Stomach (tissue), 9 donors: Measurements from ENCODE around the gene TAS2R41. TPM values are rescaled to one million over a fixed set of nuclear protein-coding genes. Genes with fewer than 3 reads are reported as not detected.
"Not testable (repeated sequence)": the region's sequence is repeated elsewhere in the genome, so short reads cannot be mapped to it uniquely, and the experiment has no call there.

Source experiments
- DNase-seq, 2 donors: peaks; one replicate each; pipeline versions ENCODE4 v3.0.0 to v3.0.0-alpha.2; 2013 to 2019
- H3K27ac ChIP-seq, 5 donors: fragments of 200-600 bp in 4 of 5; sonication (generic) in 4 of 5; one replicate each; pipeline ENCODE4 v1.5.1; 2013 to 2019; ENCODE audit warnings: mild to moderate bottlenecking in 1 of 5, moderate library complexity in 1 of 5
- H3K27me3 ChIP-seq, 3 donors: fragments of 200-600 bp; sonication (generic); one replicate each; pipeline ENCODE4 v1.5.1; 2017 to 2019; ENCODE audit warnings: mixed run types in 1 of 3
- H3K36me3 ChIP-seq, 4 donors: fragments of 200-600 bp; sonication (generic); 1 replicate in 3 of 4; 2 replicates in 1 of 4; pipeline ENCODE4 v1.5.1; 2016 to 2019
- H3K4me1 ChIP-seq, 4 donors: fragments of 200-600 bp; sonication (generic); one replicate each; pipeline ENCODE4 v1.5.1; 2016 to 2019
- H3K4me3 ChIP-seq, 4 donors: fragments of 200-600 bp; sonication (generic) in 3 of 4; one replicate each; pipeline ENCODE4 v1.5.1; 2016 to 2019; ENCODE audit warnings: mild to moderate bottlenecking in 1 of 4
- H3K9me3 ChIP-seq, 4 donors: fragments of 200-600 bp; sonication (generic); one replicate each; pipeline ENCODE4 v1.5.1; 2016 to 2019
- CTCF ChIP-seq, 7 experiments: fragments of 450-650 bp in 4 of 7; fragments of 200-600 bp in 3 of 7; sonication (generic) in 3 of 7; IDR thresholded peaks; one replicate each; pipeline ENCODE4 v1.5.1; 2016 to 2019; ENCODE audit warnings: antibody characterized with exemption in 7 of 7, control low read depth in 2 of 7, mild to moderate bottlenecking in 1 of 7
- EP300 ChIP-seq: sonication (generic); formaldehyde crosslinking; IDR thresholded peaks from one replicate; pipeline ENCODE4 v1.6.1; 2017; ENCODE audit warnings: antibody characterized with exemption
- POLR2A ChIP-seq, 4 donors: fragments of 450-650 bp; IDR thresholded peaks; one replicate each; pipeline ENCODE4 v1.6.1; 2016; ENCODE audit warnings: antibody characterized with exemption in 4 of 4, control low read depth in 2 of 4, mild to moderate bottlenecking in 1 of 4, moderate library complexity in 1 of 4
- POLR2AphosphoS5 ChIP-seq, 3 donors: sonication (generic); formaldehyde crosslinking; IDR thresholded peaks; one replicate each; pipeline ENCODE4 v1.6.1; 2016; ENCODE audit warnings: antibody characterized with exemption in 3 of 3
- WGBS, 5 donors: extraction: QIAGEN DNeasy Blood & Tissue Kit in 3 of 5; methylation state at CpG; one replicate each; pipeline versions ENCODE4 v1.1.5 to v1.1.7; 2013 to 2018; 5-methylcytosine and 5-hydroxymethylcytosine counted together
- intact Hi-C: fragments of 100-400 bp; cut with DNase I; formaldehyde crosslinking; loops from one replicate; pipeline ENCODE4 v1.15.1; 2023; ENCODE audit warnings: low total_unique reads
- polyA plus RNA-seq, 3 donors: library from polyadenylated mRNA; stranded (reverse); fragments of 200-250 nt; gene quantifications; one replicate each; pipeline ENCODE4 v1.2.3, GENCODE V29; 2013
- total RNA-seq, 5 donors: library from RNA; depleted of rRNA; stranded (reverse); fragments of >200 nt; gene quantifications; one replicate each; pipeline versions ENCODE4 v1.1.0 to v1.2.3, GENCODE V29; 2014 to 2016
- donor health status: healthy with polysubstance abuse.
- donor health status: Bipolar disorder and iron deficiency.
- donor health status: healthy.

TAS2R41 gene
- total and polyA plus RNA-seq, 8 donors, result 1.5 TPM; not detected in 7

DNA sequence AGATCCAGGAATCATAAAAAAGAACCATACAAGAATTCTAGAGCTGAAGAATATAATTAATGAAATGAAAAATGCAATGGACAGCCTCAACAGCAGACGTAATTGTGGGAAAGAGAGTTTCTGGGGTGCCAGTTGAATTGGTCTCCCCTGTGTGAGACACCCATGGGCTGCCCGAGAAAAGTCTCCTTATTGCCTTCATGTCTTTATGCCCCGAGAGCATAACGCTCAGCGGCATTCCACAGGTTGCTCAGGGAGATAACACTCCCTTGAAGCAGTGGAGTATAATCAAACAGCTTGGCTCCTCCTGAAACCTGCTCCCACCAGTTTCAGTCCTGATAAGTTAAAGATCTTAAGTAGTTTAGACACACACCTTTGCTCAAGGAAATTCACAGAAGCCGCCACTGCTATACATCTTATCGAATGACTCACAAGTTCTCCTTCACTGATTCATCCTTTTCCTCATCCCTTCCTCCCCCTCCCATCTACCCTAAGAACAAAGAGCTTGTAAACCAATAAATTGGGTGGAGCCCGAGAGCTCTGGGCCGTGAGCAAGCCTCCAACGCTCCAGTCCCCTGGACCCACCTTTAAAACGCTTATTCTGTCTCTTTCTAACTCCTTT is 5.5 kb upstream of the TAS2R41 start:
- H3K9me3 ChIP-seq, result peaks cover 0 to 14% (median 11%) of the 10 kb centered on the region in 4 donors
- H3K27me3 ChIP-seq, DNase-seq, intact Hi-C loops, H3K36me3 ChIP-seq, H3K4me3 ChIP-seq, H3K4me1 ChIP-seq, H3K27ac ChIP-seq: not testable (repeated sequence)
- WGBS, 5 donors, result 55 to 69% (median 60%) methylated on average over 11 of the region's 11 CpGs
- peak in 1 of 3 donors; percentile 5 for TF ChIP-seq POLR2AphosphoS5 (IDR thresholded peaks at IDR 0.05)

GRCh38 chr7:143479055-143479766 is 1.5 kb downstream of the TAS2R41 start:
- H3K27me3 ChIP-seq, result no peaks in the 10 kb centered on the region
- intact Hi-C loops, result no loop called here
- no peaks in the 10 kb centered on the region for H3K36me3 ChIP-seq
- no peak for TF ChIP-seq POLR2AphosphoS5 (IDR thresholded peaks at IDR 0.05)
- TF ChIP-seq CTCF (IDR thresholded peaks at IDR 0.05), result no peak
- no peak for TF ChIP-seq EP300
- no peak for TF ChIP-seq POLR2A (IDR thresholded peaks at IDR 0.05)
- no peaks in the 10 kb centered on the region for H3K4me1 ChIP-seq
- H3K9me3 ChIP-seq, result no peaks in the 10 kb centered on the region
- no peak for DNase-seq
- 46 to 55% (median 54%) methylated on average over 10 of the region's 10 CpGs for WGBS, 5 donors
- no peak overlapping the region for H3K4me3 ChIP-seq
- no peak overlapping the region for H3K27ac ChIP-seq

- Histone ChIP-seq H3K36me3 (no peaks in the 10 kb centered on the region), H3K9me3 (no peaks in the 10 kb centered on the region), H3K27me3 (no peaks in the 10 kb centered on the region), H3K27ac (no peak overlapping the region), H3K4me3 (no peak overlapping the region), H3K4me1 (no peaks in the 10 kb centered on the region)
- DNase-seq, result no peak
- TF ChIP-seq POLR2AphosphoS5 (IDR thresholded peaks at IDR 0.05) (no peak), POLR2A (IDR thresholded peaks at IDR 0.05) (no peak), EP300 (no peak), CTCF (IDR thresholded peaks at IDR 0.05) (no peak)
- intact Hi-C loops, result no loop called here
Observed at GRCh38 chr7:143480501-143480900, 2.8 kb downstream of the TAS2R41 start.

DNA sequence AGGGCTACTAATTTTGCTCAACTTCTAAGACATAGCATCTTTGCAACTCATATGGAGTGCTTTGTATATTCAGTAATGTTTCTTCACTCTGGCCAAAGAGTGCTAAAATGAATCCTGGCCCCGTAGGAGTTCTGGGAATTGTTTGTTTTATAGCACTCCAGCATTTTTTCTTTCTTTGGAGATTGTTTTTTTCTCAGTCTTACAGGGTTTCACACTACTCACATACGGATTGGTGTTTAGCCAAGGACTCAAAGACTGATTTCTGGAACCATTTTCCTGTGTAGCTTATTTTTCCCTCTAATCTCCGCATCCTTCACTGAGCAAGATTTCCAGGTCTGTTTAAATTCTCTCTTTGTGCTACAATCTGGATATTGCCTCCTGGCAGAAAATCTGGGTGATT is 6.4 kb downstream of the TAS2R41 start:
- no peak for TF ChIP-seq POLR2AphosphoS5 (IDR thresholded peaks at IDR 0.05)
- no peak for TF ChIP-seq EP300
- TF ChIP-seq POLR2A (IDR thresholded peaks at IDR 0.05), result no peak
- peak overlapping the region in 1 of 5 donors; percentile 4 for H3K27ac ChIP-seq
- intact Hi-C loops, result no loop called here
- peak in 1 of 2 donors; percentile 34 for DNase-seq
- no peaks in the 10 kb centered on the region for H3K36me3 ChIP-seq
- H3K27me3 ChIP-seq, result no peaks in the 10 kb centered on the region
- 49 to 59% (median 53%) methylated on average over 3 of the region's 3 CpGs for WGBS, 5 donors
- H3K4me1 ChIP-seq, result peaks cover 0 to 4% (median 0%) of the 10 kb centered on the region in 4 donors
- no peaks in the 10 kb centered on the region for H3K9me3 ChIP-seq
- H3K4me3 ChIP-seq, result no peak overlapping the region

- intact Hi-C loops, result no loop called here
- H3K9me3 ChIP-seq, result no peaks in the 10 kb centered on the region
- H3K4me3 ChIP-seq, result no peak overlapping the region
- TF ChIP-seq POLR2AphosphoS5 (IDR thresholded peaks at IDR 0.05) (no peak), CTCF (IDR thresholded peaks at IDR 0.05) (no peak)
- DNase-seq, result no peak
- peak overlapping the region in 1 of 5 donors; percentile 35 for H3K27ac ChIP-seq
- H3K27me3 ChIP-seq, result no peaks in the 10 kb centered on the region
- no peaks in the 10 kb centered on the region for H3K36me3 ChIP-seq
- peaks cover 0 to 4% (median 0%) of the 10 kb centered on the region in 4 donors for H3K4me1 ChIP-seq
Observed at GRCh38 chr7:143485094-143485493, 7.4 kb downstream of the TAS2R41 start.
